ENCODE results near the gene KRT20.

DNA sequence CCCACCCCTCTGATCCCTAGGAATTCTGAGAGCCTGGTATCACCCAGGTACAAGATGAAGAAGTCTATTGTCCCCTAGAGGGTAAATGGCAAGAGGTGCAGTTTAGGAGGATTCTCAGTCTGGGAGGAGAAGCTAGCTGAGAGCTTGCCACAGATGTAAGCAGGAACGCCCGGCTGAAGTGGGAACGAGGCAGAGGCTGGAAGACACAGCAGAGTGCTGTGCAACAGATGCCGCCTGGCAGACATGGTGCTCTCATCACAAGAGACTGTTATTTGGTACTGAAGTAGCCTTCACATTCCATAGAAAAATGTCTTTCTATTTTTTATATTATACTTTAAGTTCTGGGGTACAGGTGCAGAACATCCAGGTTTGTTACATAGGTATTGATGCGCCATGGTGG lies 20.3 kb upstream of the KRT20 start:
- TF ChIP-seq, protein P1, sequence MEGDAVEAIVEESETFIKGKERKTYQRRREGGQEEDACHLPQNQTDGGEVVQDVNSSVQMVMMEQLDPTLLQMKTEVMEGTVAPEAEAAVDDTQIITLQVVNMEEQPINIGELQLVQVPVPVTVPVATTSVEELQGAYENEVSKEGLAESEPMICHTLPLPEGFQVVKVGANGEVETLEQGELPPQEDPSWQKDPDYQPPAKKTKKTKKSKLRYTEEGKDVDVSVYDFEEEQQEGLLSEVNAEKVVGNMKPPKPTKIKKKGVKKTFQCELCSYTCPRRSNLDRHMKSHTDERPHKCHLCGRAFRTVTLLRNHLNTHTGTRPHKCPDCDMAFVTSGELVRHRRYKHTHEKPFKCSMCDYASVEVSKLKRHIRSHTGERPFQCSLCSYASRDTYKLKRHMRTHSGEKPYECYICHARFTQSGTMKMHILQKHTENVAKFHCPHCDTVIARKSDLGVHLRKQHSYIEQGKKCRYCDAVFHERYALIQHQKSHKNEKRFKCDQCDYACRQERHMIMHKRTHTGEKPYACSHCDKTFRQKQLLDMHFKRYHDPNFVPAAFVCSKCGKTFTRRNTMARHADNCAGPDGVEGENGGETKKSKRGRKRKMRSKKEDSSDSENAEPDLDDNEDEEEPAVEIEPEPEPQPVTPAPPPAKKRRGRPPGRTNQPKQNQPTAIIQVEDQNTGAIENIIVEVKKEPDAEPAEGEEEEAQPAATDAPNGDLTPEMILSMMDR (IDR thresholded peaks at IDR 0.05; ENCODE audit: low read depth, low read length) = no peak
- no peak for TF ChIP-seq EZH2phosphoT487 (IDR thresholded peaks at IDR 0.05; ENCODE audit: low read depth)

Measured in OCI-LY3 (cell line).